Right lobe of liver (tissue), 4 donors: ENCODE data around the gene RAD51AP1.

Experiments used
- POLR2A ChIP-seq: fragments of 450-650 bp; IDR thresholded peaks from one replicate; pipeline ENCODE4 v1.6.1; 2017; ENCODE audit warnings: antibody characterized with exemption, mild to moderate bottlenecking
- TF ChIP-seq, protein P1 (sequence below), 4 donors: fragments of 200-600 bp in 3 of 4; fragments of 450-650 bp in 1 of 4; IDR thresholded peaks; one replicate each; pipeline versions ENCODE4 v1.5.1 to v1.8.0; 2016 to 2022; ENCODE audit warnings: antibody characterized with exemption in 4 of 4, mild to moderate bottlenecking in 2 of 4
- donor health status: DM: no; HTN: no; CAD: no.
- donor health status: DM: no; HTN: no; CAD: no.
- donor health status: DM: no; HTN: yes; CAD: no.

DNA sequence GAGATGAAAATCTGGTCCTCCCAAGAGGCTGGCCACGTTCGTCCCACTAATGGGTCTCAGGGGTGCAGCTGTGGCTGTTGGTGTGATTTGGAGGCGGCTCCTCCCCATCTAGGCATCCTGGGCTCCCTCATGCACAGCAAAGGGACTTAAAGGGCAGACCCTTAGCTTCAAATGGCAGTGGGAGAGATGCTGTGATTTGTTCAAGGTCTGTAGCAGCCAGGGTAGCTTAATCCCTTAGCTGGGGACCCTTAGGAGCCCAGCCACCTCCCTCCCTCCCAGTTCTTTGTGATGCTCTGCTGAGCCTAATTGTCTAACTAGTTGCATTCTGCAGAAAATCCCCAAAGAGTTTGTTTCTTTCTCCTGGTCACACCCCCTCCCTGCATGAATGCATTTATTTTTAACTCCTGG is 41.6 kb downstream of the RAD51AP1 start:
- TF ChIP-seq, protein P1, sequence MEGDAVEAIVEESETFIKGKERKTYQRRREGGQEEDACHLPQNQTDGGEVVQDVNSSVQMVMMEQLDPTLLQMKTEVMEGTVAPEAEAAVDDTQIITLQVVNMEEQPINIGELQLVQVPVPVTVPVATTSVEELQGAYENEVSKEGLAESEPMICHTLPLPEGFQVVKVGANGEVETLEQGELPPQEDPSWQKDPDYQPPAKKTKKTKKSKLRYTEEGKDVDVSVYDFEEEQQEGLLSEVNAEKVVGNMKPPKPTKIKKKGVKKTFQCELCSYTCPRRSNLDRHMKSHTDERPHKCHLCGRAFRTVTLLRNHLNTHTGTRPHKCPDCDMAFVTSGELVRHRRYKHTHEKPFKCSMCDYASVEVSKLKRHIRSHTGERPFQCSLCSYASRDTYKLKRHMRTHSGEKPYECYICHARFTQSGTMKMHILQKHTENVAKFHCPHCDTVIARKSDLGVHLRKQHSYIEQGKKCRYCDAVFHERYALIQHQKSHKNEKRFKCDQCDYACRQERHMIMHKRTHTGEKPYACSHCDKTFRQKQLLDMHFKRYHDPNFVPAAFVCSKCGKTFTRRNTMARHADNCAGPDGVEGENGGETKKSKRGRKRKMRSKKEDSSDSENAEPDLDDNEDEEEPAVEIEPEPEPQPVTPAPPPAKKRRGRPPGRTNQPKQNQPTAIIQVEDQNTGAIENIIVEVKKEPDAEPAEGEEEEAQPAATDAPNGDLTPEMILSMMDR (IDR thresholded peaks at IDR 0.05), result no peak
- TF ChIP-seq POLR2A, result no peak
